Measurements from ENCODE around the gene BRD1.
"Not testable (repeated sequence)": the region's sequence is repeated elsewhere in the genome, so short reads cannot be mapped to it uniquely, and the experiment has no call there.

Gene BRD1

DNA sequence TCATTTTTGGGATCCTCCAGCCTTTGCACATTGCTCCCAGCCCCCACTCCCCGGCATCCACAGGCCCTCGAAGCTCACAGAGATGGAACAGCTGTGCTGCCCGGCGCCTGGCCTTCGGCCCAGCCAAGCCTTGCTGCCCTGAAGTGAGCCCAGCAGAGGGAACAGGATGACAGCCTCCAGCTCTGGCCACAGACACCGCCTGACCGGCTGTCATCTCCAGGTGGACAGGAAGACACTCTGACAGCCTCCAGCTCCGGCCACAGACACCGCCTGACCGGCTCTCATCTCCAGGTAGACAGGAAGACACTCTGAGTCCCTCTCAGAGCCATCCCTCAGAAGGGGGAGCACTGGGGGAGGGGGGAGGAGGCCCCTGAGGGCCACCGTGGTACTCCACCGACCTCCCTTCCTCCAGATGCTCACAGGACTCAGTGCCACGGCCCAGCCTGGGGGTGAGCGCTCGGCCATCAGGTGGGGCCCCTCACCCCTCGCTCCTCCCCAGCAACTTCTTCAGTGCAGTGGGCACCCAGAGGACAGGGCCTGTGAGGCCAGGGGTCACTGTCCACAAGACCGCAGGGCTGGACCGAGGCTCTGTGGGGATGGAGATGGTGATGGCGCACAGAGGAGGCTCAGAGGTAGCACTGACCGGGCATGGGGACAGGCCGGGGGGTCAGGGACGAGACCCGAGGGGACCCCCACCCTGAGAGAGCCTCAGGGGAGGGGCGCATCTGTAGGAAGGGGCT is 58.6 kb downstream of the BRD1 start:
- no peak for DNase-seq (ENCODE audit: low read depth)

DNA sequence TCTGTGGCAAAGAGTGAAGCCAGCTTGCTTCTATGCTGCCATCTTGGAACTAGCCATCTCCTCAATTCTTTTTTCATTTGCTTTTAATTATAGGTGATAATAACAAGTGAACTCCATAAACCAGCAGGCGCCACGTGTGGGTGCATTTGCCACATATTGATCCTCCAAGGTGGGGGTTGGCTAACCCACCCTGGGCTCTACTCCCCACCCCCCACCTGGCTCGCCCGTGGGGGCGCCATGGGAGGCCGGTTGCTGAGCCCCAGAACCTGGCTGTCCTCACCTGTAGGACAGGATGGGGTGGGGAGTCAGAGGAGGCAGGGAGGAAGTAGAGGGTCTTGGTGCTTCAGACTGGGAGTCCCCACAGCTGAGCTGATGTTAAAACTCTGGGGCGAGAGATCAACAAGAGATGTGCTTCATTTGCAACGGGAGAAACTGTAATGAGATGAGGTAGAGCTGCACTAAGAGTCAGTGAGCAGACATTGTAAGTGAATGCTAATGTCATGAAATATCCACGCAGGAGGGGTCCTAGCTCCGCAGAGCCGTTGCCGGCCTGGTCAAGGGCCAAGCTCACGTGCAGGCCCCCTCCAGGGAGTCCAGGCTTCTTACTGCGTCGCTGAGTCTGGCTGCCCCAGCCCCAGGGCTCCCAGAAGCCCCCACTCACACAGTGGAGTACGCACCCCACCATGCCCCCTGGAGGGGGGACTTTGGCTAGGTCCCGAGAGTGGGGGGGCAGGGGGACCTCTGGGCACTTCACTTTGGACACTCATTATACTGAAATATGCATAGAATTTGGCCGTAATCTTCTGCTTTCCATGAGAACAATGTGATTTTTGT is 59.4 kb downstream of the BRD1 start:
- DNase-seq (ENCODE audit: low read depth) = no peak

DNA sequence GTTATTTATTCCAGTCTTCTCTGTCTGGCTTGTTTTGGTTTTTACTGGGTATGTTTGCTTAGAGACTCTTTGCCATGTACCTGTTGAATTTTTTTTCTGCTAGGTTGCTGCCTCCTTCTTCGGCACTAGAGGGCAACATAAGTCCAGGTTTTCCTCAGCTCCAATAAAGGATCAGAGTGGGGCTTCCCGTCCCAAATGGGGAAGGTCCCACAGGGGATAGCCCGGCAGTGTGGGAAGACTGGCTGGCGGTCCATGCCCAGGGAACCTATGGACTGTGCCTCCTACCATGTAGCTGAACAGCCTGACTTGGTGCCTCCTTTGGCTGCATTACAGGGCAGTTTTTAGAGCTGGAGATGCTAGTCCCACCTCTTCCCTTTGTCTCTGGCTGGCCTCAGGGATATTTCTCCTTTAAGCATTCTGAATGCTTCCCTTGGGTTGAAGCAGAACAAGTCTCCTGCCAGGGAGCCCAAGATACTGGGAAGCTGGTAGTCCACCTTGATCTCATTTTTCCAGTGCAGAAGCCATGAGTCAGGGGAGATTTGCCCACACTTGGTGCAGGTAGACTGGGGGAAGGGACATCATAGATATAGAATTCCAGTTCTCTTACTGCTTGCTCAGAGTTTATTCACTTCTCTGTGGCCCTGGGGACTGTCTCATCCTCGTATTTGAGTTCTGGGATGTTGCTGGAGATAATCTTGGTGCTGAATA is 60.2 kb downstream of the BRD1 start:
- DNase-seq (ENCODE audit: low read depth) = no peak

DNA sequence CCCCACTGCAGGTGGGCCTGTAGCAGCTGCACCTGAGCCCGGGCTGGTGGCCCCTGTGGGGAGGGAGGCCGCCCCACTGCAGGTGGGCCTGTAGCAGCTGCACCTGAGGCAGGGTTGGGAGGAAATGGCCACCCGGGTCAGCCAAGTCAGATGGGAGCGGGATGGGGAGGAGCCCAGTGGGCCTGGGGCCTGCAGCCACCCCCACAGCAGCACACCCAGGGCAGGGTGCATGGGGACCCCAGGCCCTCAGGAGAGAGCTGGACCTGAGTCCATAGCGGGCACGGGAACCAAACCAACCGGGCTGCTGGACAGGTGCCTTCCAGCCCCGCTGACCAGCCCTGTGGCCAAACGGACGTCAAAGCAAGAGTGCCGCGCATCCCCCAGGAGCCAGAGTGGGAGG is 61.7 kb downstream of the BRD1 start:
- no peak for DNase-seq (ENCODE audit: low read depth)

DNA sequence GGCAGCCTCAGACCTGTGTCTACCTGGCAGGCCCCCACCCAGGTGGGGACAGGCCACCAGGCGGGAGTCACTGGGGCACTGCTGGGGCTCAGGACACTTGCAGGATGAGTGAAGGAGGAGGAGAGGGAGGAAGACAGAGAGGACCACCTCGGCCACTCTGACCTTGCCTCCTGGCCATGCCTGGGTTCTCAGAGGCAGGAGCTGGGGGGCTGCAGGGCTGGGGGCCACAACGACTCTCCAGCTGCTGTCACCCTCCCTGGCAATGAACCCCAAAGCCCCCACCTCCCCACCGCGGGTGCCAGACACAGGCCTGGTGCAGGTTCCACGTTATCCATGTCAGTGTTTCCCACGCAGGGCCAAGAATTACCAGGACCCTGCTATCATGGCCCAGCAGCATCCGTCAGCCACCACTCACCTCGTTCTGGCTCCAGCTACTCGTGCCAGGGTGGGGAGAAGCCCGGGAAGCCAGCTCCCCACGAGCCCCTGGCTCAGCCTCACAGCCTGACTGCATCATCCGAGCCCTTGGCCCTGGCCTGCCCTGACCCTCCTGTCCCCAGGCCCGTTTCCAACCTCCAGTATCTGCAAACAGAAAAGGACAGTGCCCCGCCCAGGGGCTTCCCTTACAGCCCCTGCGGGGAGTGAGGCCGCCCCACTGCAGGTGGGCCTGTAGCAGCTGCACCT is 62.4 kb downstream of the BRD1 start:
- no peak for DNase-seq (ENCODE audit: low read depth)

DNA sequence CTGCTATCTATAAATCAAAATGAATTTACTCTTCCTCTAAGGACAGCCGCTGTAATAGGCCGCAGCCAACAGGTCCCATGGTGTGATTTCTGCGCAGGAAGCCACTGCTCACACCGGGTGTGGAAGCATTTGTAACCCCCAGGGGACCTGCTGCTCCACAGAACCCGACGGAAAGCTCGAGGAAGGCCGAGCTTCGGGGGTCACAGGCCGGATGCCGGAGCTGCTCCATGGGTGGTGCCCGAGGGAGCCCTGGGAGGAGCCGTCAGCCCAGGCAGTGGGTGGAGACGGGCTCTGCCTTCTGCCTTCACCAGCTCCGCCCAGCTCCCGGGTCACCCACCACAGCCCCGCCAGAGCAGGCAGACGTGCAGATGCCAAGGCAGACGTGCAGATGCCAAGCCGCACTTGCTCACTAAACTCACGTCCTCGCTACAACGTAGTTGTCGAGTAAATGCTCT is 63.5 kb downstream of the BRD1 start:
- no peak for DNase-seq (ENCODE audit: low read depth)

DNA sequence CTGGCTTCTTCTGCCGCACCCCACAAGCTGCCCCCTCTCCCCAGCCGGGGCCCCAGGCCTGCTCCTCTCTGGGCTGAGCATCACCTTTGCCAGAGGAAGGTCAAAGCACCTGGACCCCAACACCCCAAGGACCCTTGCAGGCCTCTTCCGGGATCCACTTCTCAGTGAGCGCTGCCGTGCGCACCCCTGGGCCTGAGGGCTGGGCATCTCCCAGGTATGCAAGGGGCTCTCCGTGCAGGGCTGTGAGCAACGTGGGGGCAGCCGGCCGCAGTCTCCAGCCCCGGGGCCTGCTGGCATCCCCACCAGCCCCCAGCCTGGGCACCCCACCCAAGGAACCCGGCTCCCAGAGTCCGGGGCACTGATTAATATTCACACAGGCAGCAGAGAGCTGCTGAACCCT is 64.0 kb downstream of the BRD1 start:
- DNase-seq (ENCODE audit: low read depth) = no peak

DNA sequence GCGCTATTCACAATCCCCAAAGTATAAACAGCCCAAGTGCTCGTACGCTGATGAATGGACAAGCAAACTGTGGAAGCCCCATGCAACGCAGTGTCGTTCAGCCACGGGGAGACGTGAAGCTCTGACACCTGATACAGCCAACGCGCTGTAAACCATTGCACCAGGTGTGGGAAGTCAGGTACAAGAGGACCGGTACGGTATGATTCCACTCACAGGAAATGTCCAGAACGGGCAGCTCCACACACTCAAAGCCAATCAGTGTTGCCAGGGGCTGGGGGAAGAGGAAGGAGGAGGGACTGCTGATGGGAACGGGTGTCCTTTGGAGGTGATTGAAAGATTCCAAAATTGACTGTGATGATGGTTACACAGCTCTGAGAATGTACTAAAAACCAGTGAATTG is 64.5 kb downstream of the BRD1 start:
- no peak for DNase-seq (ENCODE audit: low read depth)

DNA sequence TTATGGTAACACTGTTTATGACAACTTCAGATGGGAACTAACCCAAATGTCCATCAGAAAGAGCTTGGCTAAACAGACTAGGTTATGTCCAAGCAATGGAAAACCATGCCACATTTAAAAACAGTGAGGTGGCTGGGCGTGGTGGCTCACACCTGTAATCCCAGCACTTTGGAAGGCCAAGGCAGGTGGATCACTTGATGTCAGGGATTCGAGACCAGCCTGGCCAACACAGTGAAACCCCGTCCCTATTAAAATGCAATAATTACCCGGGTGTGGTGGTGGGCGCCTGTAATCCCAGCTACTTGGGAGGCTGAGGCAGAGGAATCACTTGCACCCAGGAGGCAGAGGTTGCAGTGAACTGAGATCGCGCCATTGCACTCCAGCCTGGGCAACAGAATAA is 65.1 kb downstream of the BRD1 start:
- DNase-seq (ENCODE audit: low read depth) = not testable (repeated sequence)

DNA sequence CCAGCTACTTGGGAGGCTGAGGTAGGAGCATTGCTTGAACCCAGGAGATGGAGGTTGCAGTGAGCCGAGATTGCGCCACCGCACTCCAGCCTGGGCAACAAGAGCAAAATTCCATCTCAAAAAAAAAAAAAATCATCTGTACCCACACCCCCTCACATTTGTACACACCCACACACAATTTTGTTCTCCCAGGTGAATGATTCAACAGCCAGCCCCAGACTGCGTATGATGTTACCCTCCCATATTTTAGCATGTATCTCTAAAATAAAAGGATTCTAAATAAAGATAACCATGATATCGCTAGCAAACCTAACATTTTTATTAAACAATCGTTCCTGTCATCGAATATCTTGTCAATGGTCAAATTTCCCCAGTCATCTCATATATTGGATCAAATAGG is 65.8 kb downstream of the BRD1 start:
- DNase-seq (ENCODE audit: low read depth) = no peak

DNA sequence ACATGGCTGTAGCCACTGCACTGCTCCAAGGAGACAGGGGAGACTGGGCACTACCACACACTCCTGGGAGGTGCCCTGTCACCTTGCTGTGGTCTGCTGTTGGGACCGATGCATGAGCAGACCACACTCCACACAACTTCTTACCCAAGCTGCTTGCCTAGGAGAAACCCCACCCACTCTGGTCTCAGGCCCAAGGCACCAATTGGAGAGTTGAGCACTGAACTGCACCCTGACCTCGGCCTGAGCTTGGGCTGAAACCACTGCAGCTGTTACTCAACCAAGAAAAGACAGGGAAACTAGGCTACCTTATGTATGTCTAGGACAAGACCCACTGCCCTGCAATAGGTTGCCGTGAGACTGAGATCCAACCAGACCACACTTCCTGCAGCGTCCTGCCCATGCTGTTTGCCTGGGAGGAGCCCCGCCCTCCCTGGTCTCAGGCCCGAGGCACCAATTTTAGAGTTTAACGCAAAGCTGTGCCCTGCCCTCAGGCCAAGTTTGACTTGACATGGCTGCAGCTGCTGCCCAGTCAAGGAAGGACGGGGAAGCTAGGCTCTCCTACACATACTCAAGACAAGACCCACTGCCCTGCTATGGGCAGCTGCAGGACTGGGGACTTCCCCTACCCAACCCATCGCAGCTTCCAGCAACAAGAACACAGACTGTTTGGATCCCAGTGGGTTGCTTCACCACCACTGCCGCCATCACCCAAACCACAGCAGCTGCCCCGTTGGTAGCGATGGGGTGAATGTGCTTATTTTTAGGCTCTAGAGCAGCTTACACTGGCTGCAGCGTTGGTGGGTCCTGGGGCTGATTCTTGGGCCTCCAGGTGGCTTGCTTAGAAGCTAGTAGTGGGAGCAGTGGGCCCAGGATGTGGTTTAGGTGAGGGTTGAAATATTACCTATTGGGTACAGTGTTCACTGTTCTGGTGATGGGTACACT is 66.8 kb downstream of the BRD1 start:
- no peak for DNase-seq (ENCODE audit: low read depth)

DNA sequence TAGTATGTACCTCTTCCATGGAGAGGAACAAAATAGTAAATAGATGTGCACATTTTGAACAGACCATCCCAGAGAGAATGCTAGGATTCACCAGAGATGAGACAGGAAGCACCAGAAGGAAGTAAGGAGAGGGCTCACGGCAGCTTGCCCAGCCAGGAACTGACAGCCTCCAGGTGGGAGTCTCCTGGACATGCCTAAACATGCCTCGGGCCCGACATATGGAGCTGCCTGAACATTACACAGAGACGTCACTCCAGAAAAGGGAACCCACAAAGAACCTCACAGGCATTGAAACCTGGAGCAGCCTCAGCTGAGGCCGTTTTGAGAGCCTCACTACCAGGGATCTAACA is 67.4 kb downstream of the BRD1 start:
- DNase-seq (ENCODE audit: low read depth) = no peak

DNA sequence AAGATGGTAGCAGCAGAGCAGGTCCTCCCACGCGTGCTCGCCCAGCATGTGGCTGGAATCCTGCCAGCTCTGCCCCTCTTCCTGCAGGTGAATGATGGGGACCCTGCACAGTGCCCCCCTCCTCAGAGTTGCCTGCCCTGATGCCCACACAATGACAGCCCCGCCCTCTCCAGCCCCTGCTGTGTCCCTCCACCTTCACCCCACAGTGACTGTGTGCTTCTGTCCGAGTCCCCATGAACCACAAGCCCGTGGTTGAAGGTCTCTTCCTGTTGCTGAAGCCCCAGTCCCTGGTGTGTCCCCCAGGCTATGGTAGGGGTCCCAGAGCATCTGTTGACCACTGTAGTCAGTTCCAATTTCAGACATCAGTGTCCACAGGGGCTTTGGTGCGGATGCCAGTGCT is 71.0 kb downstream of the BRD1 start:
- DNase-seq (ENCODE audit: low read depth) = no peak

DNA sequence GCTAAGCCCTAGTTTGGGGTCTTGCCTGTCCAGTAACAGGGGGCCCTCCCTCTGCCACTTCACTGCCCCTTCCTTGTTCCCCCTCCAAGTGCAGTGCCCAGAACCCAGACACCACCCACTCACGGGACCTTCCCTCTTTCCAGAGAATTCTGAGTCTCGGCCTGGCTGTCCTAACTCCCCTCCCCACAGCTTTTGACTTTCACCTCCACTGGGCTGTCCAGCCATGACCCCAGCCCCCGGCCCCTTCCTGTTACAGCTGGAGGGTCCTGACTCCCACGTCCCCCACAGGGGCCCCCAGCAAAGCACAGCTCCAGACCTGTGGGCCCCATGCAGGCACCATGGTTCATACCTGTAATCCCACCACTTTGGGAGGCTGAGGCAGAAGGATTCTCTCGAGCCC is 71.5 kb downstream of the BRD1 start:
- no peak for DNase-seq (ENCODE audit: low read depth)

DNA sequence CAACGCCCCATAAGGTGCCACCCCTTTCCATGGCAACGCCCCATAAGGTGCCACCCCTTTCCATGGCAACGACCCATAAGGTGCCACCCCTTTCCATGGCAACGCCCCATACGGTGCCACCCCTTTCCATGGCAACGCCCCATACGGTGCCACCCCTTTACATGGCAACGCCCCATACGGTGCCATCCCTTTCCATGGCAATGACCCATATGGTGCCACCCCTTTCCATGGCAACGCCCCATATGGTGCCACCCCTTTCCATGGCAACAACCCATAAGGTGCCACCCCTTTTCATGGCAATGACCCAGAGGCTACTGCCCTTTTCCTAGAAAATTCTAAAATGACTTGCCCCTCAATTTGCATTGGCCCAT is 72.1 kb downstream of the BRD1 start:
- no peak for DNase-seq (ENCODE audit: low read depth)

DNA sequence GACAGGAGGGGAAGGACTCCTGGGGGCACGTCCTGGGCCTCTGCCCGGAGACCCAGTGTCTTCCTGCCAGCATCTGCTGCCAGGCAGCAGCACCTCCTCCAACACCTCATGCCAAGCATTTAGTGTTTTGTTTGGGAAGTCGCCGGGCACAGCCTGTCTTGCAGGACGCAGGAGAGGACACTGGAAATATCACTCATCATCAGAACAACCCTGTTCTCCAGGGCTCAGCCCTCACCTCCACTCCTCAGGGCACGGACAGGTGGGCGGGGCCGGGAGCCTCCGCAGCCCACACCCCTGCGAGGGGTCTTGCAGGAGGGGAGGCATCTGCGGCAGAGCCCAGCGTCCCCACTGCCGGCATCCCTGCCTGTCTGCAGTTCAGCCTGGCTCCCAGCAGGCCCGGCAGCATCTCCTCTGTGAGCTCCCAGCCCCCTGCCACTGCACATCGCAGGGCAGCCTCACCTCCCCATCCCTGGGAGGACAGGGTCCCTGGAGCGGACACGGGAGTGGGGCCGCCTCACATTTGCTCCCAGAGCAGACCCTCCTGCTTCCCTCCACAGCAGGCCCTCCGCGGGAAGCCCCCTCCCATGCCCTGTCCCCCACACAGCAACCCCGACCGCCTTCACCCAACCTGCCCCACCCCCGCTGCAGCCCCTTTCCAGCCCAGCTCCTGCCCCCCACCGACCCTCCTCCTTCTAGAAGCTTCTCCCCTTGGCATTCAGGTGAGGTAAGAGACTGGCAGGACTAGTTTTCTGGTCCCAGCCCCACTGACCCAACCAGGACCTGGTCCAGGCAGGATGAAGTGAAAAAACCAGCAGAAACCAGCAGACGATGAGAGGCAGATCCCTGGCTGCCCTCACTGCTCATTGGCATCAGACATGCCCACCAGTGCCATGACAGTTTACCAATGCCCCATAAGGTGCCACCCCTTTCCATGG is 72.7 kb downstream of the BRD1 start:
- DNase-seq (ENCODE audit: low read depth) = no peak

DNA sequence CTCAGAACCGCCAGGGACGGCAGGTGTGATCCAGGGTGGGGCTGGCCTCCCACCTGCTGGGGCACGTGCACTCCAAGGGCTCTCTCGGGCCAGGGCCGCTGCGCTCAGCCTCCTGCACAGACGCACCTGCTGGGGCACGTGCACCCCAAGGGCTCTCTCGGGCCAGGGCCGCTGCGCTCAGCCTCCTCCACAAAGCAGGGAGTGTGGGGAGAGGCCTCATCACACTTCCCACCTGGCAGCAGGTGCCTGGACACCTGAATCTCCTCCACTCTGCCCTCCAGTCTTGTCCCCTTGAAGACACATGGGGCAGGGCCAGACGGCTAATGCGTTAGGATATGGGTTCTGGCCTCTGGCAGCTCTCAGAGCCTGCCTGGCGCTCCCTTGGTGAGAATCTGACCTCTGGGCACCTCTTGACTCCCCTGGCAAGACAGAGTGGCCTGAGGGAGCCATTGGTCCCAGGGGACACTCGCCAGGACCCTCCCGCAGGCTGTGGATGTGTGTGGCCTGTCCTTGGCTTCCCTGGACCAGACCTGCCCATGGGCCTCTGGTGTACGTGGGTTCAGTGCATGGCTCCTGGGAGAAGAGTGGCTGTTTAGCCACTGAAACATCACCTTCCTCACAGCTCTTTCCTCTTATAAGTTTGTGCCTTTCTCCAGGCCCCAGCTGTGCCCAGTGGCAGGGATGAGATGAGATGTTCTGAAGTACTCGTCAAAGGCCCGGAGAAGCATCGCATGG is 73.5 kb downstream of the BRD1 start:
- DNase-seq (ENCODE audit: low read depth) = no peak

DNA sequence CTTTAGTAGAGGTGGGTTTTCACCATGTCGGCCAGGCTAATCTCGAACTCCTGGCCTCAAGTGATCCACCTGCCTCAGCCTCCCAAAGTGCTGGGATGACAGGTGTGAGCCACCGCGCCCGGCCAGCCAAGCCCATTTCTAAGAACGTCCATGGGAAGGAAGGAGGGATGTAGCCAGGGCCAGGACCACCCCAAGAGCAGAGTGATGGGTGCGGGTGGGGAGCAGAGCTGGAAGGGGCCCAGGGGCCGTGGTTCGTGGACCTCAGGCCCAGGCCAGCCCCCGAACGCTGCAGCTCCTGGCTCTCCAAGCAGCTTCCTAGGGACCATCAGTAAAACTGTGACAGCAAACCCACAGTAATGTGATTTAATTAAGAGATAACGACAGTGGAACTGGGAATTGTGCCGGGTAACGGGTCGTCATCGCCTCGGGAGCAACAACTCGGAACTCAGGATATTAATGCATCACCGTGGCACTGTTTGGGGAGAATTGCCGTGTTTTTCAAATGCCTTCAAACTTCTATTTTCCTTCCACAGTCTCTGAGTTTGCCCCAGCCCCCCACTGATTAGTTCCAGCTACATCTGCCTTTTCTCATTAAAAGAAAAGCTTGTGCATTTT is 74.3 kb downstream of the BRD1 start:
- DNase-seq (ENCODE audit: low read depth) = no peak

DNA sequence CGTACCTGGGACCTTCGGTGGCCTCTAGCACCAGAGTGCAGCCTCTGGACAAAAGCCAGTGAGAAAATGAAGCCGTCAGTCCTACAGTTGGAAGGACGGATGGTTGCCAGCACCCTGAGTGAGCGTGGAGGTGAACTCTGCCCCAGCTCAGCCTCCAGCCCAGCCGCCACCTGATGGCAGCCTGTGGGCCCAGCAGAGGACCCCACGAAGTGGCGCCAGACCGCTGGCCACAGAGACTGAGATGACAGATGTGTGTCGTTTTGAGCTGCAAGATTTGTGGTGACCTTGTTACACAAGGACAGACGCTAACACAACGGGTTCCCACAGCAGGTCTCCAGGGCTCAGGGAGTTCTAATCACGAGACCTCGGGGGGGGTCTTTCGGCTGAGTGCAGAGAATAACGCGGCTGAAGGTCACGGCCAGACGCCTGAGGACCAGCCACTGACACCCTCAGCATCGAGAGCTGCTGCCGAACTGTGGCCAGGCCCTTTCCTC is 75.0 kb downstream of the BRD1 start:
- DNase-seq (ENCODE audit: low read depth) = no peak
